NCI-H748 (cell line): ENCODE data around the gene H2AZ2.
"Not testable (repeated sequence)": the region's sequence is repeated elsewhere in the genome, so short reads cannot be mapped to it uniquely, and the experiment has no call there.

ENCODE experiments used
- DNase-seq: peaks from one replicate; lab custom pipeline; 2025; ENCODE audit not compliant: unreplicated experiment; lab: John Stamatoyannopoulos, UW

Gene H2AZ2

DNA sequence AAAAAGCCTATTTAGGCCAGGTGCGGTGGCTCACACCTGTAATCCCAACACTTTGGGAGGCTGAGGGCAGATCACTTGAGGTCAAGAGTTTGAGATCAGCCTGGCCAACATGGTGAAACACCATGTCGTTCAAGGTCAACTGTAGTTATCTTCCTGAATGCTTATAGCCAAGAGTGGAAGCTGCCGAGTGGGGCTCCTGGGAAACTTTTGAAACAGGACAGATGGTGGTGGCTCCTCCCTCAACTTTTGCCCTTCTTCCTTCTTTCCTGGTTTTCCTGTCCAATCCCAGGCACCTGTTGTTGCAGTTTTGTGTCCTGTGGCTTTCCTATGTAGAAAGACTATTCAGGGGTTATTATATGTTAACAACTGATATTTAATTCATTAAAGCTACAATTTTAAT lies 60.1 kb downstream of the H2AZ2 start:
- DNase-seq = no peak

DNA sequence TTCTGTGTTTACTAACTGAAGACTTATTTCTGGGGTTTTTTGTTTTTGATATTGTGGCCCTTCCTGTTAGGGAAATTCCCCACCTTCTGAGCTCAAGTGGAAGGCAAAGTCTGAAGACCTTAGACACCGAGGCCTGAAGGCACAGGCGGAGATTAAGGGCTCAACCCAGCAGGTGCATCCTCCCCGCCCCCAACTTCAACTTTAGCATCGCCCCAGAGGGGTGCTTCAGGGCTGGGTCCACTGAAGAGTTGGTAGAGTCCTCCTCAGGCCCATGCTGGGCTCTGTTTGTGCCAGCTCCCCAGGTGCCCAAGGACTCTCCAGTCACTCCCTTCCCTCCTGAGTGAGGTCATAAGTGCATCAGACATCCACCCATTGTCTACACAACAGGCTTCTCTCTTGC lies 60.8 kb downstream of the H2AZ2 start:
- DNase-seq = no peak

- not testable (repeated sequence) for DNase-seq
These were observed 62.7 kb downstream of the H2AZ2 start for GRCh38 chr7:44785218-44785617.

GRCh38 chr7:44784364-44784763 lies 63.5 kb downstream of the H2AZ2 start:
- no peak for DNase-seq

GRCh38 chr7:44783407-44783806 lies 64.5 kb downstream of the H2AZ2 start:
- no peak for DNase-seq

GRCh38 chr7:44782460-44782859 lies 65.4 kb downstream of the H2AZ2 start:
- no peak for DNase-seq
